GM19324 (cell line): Measurements from ENCODE around the gene DEPDC1B.
"Not testable (repeated sequence)": the region's sequence is repeated elsewhere in the genome, so short reads cannot be mapped to it uniquely, and the experiment has no call there.

ENCODE experiments used
- ATAC-seq: cut with Tn5 transposase; IDR thresholded peaks from one replicate; pipeline ENCODE4 v1.9.1; 2021; ENCODE audit warnings: mild to moderate bottlenecking, moderate library complexity; ENCODE audit not compliant: unreplicated experiment, low FRiP score

The DEPDC1B gene

DNA sequence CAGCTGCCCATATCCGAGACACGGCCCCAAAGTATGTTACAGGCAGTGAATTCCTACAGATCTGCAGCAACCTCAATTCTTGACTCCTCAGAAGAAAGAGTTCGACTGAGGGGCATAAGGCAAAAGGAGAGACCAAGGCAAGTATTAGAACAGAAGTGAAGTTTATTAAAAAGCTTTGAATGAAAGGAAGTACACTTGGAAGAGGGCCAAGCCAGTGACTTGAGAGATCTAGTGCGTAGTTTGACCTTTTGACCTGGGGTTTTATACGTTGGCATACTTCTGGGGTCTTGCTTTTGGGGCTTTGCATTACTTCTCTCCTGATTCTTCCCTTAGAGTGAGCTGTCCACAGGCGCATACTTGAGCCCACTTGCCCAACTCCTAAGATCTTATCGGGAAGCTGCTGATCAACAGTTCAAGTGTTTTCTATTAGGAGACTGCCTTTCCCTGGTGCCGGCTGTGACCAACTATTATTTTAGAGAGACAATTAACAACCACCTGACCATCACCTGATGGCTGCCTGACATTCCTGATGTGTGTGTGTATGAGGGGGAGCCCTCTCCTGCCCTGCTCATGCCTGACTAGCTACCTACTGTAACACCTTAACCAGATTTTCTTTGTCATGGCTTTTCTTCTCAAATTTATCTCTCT lies 1.5 kb upstream of the DEPDC1B start:
- ATAC-seq = no peak

- ATAC-seq = peak; percentile 18
Observed at GRCh38 chr5:60700416-60700757, 421 bp upstream of the DEPDC1B start.

GRCh38 chr5:60699288-60699608 lies 718 bp downstream of the DEPDC1B start:
- ATAC-seq = no peak

DNA sequence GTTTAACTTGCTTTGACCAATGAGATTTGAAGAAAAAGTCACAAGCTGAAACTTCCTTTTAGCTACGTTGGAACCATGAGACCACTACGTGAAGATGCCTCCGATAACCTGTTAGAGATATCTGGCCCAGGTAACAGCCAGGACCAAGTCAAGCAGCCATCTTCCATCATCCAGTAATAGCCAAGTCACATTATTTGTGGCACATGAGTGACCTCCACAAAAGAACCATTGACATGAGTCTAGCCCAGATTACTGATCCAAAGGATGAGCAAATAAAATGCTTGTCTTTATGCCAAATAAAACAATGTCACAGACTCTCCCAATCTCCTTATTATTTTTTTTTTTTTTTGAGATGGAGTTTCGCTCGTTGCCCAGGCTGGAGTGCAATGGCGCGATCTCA lies 1.6 kb downstream of the DEPDC1B start:
- no peak for ATAC-seq

- ATAC-seq = no peak
Observed at GRCh38 chr5:60690326-60690725, 9.6 kb downstream of the DEPDC1B start.

- no peak for ATAC-seq
Observed at GRCh38 chr5:60688980-60689379, 11.0 kb downstream of the DEPDC1B start.

- peak; percentile 90 for ATAC-seq
Observed at GRCh38 chr5:60687927-60688720, 11.8 kb downstream of the DEPDC1B start.

DNA sequence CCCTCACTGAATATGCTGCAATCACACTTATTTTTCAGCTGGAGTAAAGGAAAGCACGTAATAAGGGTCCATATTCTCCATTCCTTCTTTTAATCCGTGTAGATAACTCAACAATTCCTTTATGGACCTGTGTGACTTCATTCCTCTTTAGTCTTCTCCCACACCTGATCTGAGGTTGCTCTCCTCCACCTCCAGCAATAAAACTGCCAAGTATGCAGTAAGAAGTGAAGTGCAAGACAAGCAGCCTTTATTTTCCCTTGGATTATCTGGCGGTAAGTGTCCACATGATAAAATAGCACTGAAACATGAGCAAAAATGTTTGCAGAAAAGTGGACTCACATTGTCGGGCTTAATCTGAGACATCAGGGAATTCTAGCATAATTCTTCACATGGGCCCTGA lies 13.8 kb downstream of the DEPDC1B start:
- ATAC-seq = no peak

- ATAC-seq = no peak
Observed at GRCh38 chr5:60685700-60686099, 14.3 kb downstream of the DEPDC1B start.

DNA sequence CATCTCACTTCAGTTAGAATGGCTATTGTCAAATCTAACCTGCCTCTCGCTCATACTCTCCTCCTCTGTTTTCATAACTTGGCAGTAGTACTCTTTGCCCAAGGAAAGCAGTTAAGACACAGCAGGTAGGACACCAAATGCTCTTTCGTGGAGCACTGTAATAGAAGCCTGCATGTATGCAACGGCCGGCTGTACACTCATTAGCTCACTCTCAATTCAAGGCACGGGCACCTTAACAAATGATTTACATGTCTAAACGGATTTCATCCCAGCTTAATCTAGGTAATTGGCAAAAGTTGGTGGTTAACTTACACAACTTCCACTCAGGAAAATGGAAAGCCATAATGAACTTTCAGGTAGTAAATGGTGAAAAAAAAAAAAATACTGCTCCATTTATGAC lies 14.9 kb downstream of the DEPDC1B start:
- no peak for ATAC-seq

- ATAC-seq = not testable (repeated sequence)
Observed at GRCh38 chr5:60682007-60682406, 18.0 kb downstream of the DEPDC1B start.

- ATAC-seq = no peak
Observed at GRCh38 chr5:60679816-60680215, 20.1 kb downstream of the DEPDC1B start.

- ATAC-seq = peak; percentile 63
Observed at GRCh38 chr5:60677850-60678664, 21.9 kb downstream of the DEPDC1B start.

GRCh38 chr5:60675286-60675685 lies 24.7 kb downstream of the DEPDC1B start:
- no peak for ATAC-seq

DNA sequence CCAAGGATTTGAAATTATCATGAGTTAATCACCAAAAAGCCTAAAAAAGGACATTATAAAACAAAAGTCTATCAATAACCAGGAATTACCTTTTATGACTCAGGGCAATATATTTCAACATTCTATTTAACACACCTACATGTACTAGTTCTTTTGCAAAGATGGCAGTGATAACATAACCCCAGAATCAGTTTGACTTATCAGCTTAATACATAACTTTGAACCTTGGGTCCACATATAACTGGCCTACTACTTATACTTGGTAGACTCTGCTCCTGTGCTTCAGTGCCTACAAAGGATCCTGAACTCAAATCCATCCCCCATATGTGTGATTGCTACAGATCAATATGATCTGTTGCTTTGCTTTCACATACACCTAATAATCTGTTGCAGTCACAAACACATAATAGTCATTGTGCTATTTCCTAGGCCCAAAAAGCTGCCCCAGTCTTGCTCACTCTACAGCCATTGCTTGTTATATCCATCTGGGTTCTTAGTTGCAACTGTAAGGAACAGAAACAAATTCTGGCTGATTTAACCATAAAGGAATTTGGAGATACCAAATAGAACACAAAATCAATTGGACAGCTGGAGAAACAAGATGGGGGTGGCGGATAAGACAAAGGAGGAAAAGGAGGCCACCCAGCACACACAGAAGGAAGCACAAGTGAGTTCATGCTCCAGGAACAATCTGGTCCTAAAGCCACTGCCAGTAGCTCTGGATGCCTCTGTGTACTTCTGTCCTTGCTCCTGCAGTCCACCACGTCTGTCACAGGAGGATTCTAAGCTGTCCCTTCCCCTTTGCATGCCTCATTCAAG lies 25.5 kb downstream of the DEPDC1B start:
- no peak for ATAC-seq

- no peak for ATAC-seq
Observed at GRCh38 chr5:60673334-60673733, 26.6 kb downstream of the DEPDC1B start.

DNA sequence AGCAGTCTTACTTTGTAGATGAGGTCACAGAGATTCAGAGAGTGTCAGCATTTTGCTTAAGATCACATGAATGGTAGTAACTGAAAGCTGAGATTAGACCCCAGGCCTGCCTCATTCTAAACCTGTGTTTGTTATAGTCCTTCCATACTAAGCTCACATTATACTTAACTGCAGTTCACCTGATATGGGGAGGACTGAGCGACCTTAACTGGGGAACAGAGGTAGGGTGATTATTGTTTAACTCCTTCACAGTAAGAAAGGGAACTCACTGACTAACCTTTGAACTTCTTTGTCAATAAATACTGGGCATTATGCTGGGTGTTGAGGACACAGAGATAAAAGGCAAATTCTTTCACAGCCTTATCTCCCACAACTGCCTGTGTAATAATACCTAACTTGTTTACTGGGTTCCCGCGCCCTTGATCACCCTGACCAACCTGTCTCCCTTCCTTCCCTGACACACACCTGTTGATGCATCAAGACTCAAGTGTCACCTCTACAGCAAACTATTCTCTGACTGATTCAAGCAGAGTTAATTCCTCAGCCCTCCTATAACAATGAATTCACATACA lies 27.2 kb downstream of the DEPDC1B start:
- no peak for ATAC-seq

DNA sequence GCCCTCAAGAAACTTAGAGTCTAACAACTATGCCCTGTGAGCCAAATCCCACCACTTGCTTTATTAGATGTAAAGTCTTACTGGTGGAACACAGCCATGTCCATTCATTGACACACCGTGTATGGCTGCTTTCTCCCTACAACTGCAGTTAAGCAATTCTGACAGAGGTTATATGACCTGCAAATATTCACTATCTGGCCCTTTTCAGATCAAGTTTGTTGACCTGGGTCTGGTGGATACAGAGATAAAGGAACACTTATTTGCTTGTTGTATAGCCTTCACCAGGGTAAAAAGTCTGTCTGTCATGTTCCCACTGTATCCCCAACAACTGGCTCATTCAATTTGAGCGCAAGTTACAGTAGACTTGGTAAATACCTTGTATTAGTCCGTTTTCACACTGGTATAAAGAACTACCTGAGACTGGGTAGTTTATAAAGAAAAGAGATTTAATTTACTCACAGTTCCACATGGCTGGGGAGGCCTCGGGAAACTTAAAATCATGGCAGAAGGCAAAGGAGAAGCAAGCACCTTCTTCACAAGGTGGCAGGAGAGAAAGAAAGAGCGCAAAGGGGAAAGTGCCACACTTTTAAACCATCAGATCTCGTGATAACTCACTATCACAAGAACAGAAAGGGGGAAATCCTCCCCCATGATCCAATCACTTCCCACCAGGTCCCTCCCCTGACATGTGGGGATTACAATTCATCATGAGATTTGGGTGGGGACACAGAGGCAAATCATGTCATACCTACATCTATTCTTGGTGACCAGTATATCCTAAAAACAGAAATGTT lies 27.9 kb downstream of the DEPDC1B start:
- ATAC-seq = no peak

GRCh38 chr5:60670749-60671148 lies 29.2 kb downstream of the DEPDC1B start:
- ATAC-seq = no peak
